ENCODE data around the gene MAGI1.
"Not testable (repeated sequence)": the region's sequence is repeated elsewhere in the genome, so short reads cannot be mapped to it uniquely, and the experiment has no call there.

Gene MAGI1

DNA sequence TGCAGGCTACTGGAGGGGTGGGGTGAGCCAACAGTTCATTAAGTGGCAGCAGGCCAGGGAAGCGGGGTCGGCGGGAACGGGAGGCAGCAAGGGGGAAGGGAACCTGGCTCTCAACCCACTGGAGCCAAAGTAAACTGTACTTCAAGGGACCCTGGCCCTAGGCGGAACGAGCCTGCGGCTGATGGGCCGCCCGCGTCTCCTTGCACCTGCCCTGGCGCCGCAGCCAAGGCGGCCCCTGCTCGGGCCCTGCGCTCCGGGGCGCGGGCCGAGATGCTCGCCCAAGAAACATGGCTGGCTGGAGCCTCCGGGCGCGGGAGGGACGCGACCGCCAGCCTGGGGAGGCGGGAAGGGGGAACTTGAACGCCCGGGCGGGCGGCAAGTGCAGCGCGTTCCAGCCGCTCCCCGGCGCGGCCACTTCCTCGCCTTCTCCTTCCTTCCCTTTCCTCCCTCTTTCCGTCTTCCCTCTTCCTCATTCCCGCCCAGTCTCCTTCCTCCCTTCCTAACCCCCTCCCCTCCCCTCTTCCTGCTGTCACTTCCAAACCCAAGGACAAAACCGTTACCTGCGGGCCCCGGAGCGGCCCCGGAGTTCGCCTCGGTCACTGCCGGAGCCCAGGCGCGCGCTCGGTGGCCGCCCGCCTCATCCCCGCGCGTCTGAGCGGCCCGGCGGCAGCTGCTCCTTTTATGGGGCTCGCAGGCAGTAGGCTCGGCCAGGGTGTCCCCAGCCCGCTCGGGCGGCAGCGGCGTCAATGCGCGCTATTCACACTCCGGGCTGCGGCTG, 489.7 kb downstream of the MAGI1 start:
- no peak for DNase-seq

DNA sequence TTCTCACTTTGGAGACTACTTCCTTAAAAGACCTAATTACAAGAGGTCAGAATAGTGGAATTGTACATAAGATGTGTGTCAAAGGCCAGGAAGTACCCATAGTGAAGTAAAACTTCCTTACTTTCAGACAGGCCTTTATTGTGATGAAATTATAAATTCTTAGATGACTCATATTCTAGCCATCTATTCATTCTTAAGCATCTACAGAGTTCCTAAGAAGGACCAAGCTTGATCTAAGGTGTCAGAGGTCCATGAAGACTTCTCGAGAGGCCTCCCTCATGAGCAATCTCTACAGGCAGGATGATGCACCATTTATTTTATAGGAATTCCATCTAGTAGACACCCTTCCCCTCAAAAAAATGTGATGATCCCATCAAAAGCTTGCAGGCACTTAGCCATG, 493.3 kb downstream of the MAGI1 start:
- DNase-seq, result no peak

DNA sequence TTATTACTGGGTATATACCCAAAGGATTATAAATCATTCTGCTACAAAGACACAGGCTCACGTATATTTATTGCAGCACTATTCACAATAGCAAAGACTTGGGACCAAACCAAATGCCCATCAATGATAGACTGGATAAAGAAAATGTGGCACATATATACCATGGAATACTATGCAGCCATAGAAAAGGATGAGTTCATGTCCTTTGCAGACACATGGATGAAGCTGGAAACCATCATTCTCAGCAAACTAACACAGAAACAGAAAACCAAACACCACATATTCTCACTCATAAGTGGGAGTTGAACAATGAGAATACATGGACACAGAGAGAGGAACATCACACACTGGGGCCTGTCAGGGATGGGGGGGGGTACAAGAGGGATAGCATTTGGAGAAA, 495.3 kb downstream of the MAGI1 start:
- DNase-seq, result not testable (repeated sequence)

DNA sequence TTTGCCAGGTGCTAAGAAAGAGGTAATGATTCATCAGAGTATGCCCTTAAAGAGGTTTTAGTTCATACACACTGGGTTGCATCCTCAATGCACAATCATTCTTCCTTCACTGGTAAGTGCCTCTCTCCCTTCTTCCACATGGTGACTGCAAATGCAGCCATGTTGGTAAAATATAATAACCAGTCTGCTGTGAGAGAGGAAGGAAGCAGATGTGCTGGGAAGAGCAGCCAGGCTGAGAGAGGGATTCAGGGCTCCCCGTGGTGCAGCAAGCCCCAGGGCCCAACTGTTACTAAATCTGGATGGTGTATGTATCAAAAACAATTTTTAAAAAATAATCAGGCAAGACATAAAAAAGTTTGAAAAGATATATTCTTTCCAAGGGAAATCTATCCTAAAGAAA, 498.1 kb downstream of the MAGI1 start:
- no peak for DNase-seq

DNA sequence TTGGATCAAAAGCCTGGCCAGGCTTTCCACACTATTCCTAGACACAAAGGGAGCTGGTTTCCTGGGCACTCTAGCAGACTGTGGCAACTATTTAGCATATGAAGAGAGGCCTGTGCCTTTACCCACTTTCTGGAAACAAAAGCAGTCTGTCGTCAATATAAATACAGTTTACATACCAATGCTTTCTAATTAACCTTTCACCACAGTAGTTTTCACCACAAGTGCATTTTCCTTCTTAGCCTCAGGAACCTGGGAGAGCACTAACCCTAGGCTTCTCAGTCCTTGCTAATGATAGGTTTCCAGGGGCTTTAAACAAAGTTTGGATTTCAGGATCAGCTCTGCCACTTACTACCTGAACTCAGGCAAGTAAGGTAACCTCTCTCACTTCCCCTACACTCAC, 499.1 kb downstream of the MAGI1 start:
- no peak for DNase-seq

DNA sequence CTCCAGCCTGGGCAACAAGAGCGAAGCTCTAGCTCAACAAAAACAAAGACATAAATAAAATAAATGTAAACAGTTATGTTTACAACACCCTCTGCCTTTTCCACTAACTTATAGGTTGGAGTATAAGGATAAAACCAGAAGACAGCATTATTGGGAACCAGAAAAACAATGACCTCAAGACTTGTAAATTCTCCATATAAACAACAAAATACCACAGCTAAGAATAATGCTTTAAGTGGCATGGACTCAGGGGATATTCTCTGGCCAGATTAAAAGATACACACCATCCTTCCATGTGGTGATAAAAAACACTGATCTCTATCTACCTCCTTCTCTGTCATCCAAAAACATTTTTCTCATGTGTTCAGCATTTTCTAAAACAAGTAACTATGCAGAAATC, 500.6 kb downstream of the MAGI1 start:
- no peak for DNase-seq

DNA sequence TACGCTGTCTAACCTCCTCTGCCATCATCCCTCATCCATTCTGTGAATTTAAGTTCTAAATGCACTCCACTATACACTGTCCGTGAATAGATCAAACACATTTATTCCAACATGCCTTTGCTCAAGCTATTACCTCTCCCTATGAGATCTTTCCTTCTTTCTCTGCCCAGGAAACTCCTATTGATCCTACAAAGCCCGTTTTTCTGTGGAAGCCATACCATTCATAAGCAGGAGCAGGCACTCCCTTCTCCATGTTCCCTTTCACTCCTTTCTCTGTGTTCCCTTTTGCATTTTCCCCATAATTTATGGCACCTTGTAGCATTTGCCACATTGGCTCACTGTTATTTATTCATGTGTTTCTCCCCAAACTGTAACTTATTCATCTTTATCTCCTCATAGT, 501.6 kb downstream of the MAGI1 start:
- no peak for DNase-seq

DNA sequence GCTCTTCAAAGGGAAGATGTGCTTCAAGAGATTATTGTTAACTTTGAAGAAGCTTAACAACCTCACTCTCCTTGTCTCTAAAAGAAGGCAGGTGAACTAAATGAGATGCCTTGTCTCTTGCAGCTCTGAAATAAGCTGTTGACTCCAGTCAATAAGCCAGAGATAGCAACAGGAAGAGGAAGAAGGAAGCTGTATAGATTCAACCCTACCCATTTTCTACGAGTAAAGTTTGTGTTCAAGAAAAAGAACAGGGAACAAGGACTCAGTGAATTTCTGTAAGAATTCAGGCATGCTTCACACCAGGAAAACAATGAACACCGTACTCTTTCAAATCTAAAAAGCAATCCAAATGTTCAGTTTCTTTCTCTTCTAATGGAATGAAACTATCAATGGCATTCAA, 503.5 kb downstream of the MAGI1 start:
- no peak for DNase-seq

DNA sequence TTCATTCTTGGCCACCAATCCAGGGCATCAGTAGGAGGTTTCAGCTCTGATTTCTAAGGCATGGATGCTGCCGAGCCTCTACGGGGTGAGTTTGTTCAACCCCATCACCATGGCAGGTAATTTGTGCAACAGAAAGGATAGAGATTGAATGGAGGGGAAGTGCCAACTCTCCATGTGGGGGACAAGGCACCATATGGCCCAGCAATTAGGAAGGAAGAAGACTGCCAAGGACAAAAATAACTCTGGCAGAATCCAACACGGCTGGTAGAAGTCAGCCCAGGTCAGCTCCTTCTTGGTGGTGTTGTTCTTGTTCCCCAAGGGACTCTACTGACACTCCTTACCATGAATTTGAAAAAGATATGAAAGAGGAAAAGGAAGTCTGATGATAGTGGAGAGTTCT, 503.9 kb downstream of the MAGI1 start:
- DNase-seq, result no peak

DNA sequence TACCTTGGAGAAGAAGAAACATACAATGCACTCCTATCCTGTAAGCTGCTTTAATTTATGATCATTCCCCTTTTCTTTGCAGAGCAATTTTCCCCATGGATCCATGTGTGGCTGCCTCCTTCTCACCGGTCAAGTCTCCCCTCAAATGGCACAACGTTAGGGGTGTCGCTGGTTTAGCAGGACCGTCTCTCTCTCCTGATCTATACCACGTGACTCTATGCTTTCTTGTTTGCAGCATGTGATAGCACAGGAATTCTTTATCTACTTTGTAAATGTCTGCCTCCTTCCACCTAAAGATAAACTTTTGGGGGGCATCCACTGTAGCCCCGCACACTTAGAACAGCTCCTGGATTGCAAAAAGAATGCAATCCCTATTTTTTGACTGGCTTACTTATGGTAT, 506.0 kb downstream of the MAGI1 start:
- no peak for DNase-seq

DNA sequence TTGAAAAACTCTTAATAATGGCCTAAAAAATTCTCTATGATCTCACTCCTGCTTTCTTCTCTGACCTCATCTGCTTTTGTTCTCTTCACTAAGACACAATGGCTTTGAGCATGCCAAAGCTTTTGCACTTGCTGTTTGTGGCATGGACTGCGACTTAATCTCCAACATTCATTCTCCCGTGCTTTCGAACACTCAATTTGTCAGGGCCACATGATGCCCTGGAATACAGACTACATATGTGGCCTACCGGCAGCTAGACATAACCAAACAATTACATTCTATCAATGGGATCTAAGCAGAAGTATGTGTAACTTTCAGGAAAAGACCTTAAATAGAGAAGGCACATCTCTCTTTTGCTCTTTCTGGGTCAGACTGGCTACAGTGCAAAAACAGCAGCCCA, 506.5 kb downstream of the MAGI1 start:
- DNase-seq, result no peak

DNA sequence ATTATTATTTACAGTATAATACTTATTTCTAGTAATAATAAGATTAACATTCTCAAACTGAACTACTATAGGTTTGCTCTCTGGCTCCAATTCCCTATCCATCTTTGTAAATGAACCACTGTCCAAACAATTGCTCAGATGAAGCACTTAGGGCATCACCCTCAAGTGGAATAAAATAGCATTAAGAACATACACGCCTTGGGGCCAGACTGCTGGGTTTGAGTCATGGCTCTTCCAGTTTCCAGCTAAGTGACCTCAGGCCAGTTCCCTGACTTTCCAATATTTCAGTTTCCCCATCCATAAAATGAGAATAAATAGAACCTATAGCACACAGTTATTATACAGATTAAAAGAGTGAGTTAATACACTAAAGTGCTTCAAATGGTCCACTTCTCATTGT, 507.2 kb downstream of the MAGI1 start:
- no peak for DNase-seq

DNA sequence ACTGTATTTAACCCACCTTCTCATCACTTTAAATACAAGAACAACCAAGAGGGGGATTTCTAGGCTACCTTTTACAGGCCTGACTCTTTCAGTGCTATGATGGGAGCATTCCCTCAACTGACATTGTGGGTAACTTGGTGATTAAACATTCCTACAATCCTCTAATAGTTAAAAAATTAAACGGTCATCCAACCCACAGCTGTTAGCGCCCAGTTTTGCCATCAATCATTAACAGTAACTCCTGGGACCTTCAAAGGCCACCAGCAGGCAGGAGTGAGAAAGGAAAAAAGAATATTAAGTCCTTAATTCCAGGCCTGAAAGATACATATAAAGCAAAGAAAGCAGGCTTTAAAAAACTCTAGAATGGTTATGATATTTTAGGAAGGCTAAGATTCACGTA, 512.1 kb downstream of the MAGI1 start:
- no peak for DNase-seq

DNA sequence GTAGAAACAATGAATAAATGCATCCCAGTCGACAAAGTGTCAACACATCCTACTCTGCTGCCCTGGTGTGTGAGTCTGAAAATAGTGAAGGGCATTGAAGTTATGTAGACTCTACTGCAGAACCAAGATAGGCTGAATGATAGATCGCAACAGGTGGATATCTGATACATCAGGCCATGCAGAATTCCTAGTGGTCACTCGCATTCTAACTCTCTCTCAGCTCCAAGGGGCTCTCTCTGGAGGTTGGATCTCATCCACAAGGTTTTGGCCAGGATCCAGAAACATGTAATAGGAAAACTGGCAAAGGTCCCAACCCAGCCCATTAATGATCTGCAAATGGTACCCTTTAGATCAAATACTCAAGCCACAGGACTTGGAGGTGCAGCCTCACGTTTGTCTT, 514.1 kb downstream of the MAGI1 start:
- no peak for DNase-seq

DNA sequence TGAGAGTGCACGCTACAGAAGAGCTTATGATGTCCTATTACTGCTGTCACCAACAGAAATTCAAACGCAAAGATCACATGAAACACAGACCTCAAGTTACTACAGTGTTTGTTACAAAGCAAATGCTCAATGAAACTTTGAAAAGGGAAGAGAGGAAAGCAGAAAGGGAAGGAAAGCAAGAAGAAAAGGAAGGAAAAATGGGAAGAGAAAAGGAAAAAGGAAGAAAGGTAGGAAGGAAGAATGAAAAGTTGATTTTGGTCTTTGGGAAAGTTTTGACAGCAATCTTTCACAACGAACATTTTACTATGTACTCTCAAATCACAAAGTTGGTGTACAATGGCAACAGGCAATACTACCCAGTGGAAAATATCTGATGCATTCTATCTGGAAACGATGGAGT, 514.8 kb downstream of the MAGI1 start:
- no peak for DNase-seq

DNA sequence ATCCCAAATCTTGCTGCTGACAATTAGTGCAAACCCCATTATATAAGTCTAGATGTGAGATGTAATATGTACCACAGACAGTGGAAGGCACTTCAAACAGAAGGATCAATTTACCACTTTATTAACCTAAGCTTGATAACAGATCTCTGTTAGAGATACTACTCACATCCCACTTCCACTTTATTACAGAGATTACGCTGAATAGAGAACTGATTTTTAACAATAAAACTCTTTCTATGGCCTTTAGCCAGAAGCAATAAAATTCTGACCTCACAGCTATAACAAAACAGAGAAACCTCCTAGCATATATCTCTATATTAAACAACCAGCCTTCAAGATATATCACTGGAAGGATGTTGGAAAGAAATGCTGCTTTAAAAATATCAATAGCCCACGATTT, 517.7 kb downstream of the MAGI1 start:
- DNase-seq, result no peak

DNA sequence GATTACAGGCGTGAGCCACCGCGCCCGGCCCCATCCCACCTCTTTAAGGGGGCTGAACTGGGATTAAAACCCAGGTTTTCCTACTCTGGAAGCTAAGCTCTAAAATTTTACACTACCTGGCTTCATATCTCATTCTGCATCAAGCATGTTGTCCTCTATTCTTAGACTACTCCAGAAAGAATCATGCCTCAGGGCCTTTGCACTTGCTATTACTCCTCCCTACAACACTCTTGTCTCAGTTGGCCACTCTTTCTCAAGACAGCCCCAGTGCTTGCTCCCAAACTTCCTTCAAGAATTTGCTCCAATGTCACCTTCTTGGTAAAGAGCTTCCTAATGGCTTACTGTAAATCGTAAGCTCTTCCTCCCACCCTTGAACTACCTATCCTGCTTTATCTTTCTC, 521.7 kb downstream of the MAGI1 start:
- DNase-seq, result no peak

DNA sequence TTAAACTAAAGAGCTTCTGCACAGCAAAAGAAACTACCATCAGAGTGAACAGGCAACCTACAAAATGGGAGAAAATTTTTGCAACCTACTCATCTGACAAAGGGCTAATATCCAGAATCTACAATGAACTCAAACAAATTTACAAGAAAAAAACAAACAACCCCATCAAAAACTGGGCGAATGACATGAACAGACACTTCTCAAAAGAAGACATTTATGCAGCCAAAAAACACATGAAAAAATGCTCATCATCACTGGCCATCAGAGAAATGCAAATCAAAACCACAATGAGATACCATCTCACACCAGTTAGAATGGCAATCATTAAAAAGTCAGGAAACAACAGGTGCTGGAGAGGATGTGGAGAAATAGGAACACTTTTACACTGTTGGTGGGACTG, 524.4 kb downstream of the MAGI1 start:
- not testable (repeated sequence) for DNase-seq

DNA sequence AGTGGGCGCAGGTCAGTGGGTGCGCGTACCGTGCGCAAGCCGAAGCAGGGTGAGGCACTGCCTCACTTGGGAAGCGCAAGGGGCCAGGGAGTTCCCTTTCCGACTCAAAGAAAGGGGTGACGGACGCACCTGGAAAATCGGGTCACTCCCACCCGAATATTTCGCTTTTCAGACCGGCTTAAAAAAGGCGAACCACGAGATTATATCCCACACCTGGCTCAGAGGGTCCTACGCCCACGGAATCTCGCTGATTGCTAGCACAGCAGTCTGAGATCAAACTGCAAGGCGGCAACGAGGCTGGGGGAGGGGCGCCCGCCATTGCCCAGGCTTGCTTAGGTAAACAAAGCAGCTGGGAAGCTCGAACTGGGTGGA, 529.3 kb downstream of the MAGI1 start:
- DNase-seq, result not testable (repeated sequence)

DNA sequence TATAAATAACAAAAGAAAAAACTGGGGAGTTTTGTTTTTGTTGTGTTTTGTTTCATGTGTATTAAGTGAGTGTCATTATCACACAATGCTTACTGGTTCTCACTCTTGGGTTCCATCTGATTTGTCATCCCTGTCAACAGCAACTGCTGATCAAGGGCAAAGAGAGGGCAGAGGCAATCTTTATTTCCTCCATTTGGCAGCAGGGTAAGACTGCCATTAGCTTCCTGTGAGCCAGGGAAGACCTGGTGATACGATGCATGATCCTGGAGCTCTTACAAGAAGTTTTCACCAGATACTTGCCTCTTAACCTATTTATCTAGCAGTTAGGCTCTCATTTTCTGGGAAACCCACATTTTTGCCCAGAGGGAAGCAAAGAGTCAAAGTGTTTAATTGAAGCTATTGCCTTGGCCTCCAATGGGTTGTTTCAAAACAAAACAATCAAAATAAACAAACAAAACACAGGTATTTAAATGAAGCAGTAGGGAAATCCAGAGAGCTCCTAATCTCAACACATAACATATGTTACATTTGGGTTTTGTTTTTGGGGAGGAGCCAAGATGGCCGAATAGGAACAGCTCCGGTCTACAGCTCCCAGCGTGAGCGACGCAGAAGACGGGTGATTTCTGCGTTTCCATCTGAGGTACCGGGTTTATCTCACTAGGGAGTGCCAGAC, 529.8 kb downstream of the MAGI1 start:
- no peak for DNase-seq

DNA sequence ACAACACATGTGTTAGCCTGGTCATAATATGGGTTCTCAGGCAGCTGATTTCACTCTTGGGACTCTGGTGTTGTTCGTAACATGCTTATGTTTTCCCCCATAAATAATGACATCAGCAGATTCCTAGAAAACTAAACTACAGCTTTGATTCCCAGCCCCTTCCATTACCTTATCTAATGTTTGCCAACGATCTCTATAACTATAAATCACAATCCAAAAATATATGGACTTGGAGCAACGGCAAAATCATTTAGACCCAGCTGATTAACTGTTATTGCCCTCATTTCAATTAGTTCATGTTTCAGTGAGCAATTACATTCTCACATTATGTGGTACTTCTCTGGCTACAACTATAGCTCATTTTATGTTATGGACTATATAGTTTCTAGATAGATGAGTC, 531.3 kb downstream of the MAGI1 start:
- DNase-seq, result no peak

DNA sequence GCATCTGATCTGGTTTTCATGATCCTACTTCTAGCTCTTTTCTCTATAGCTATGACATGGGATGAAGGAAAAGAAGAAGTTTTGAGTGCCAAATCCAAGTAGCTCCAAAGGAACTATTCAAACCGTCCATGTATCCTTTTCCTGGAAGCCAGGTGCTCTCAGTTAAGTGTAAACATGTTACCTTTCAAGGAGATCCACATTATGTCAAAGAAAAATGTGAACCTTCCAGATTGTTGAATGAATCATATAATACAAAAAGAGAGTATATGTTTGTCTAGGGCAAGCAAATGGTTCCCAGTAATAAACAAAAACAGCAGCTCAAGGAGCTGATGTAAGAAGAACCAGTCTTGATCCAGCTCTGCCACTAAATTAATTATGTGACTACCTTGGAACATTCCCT, 534.9 kb downstream of the MAGI1 start:
- no peak for DNase-seq

DNA sequence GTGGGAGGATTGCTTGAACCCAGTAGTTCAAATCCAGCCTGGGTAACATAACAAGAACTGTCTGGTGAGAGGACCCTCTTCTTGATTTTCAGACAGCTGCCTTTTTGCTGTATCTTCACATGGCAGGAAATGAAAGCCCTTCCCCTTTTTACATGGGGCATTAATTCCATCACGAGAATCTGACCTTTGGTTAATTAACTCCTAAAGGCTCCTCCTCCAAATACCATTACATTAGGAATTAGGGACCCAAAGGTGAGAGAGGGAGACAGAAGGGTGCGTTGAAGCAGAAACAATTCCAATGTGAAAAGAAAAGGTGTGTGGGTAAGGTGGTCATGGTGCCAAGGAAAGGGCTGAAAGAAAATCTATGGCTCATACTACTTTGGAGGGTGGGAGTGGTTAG, 536.2 kb downstream of the MAGI1 start:
- DNase-seq, result no peak

DNA sequence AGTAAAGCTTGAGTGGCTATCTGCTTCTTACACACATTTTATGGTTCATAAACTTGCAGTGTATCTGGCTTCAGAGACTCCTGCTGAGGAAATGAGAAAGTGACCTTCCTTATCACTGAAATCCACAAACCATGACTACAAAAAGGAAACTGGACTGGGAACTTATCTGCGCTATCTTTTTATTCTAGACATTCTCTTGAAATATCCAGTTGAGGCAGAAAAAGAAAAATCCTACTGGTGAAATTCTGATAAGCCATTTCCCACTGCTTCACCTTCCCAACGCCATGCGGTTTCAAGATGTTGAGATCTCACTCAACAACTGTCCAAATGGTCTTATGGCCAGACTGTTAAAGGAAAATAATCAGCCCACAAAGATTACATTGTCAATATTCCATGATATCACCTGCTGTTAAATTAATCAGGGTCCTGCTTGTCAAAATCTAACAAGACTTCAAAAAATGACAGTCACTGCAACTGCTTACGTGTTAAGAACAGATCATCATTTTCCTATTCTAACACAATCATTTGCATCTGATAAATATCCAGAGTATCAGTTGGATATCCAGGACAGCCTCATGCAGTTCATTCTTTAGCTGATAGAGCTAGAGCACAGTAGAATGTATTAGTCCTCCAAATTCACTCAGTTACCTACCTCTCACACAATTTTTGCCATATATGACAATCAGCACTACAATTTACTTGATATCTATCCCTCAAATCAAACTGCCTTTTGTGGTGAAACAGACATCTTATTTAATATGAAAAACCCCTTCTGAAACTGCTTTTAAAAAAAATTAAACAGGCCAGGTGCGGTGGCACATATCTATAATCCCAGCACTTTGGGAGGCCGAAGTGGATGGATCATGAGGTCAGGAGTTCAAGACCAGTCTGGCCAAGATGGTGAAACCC, 538.1 kb downstream of the MAGI1 start:
- DNase-seq, result no peak
